ENCODE data around the gene STRN. TPM values are rescaled to one million over a fixed set of nuclear protein-coding genes. Genes with fewer than 3 reads are reported as not detected.
A peak's percentile ranks its signal among the peaks of the same experiment; 100 is the strongest.

STRN gene
- total and polyA plus RNA-seq, 9 of the 15 experiments (the other 6 are each of a cell fraction or from before 2014, with no cell fraction given) = 1.3 to 31.2 (median 20.0) TPM

- TF ChIP-seq ZNF282 (CRISPR knock-in tag; IDR thresholded peaks at IDR 0.05) = no peak
These were observed 1.0 kb upstream of the STRN start (continued) for GRCh38 chr2:36967236-36967876.

DNA sequence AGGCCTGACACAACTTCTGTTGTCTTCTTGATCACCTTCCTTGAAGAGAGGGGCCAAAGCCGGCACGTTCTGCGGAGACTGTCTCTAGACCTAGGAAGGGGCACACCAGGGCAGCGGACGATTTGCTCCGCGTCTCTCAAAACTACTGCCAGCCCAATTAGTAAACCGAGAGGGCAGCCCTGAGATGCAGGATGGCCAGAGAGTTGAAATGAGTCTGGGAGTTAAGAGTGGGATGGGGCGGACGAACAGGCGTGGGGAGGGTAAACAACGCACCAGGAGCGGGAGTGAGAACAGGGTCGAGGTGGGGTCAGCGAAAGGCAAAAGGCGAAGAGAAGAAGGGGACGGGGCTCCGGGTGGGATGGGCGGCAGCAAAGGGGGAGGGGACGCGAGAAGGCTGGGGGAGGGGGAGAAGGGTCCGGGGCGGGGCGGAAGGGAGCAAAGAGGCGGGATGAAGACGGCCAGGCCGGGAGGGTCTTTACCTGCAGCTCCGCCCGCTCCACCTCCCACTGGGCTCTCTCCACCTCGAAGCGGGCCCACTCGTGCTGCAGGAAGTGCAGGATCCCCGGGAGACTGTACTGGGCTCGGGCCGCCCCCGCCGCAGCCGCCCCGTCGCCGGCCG lies 476 bp downstream of the STRN start:
- Histone ChIP-seq H3K4me3 (peak overlapping the region; percentile 96), H3K9me1 (ENCODE audit: control insufficient read depth, insufficient read depth, low read length) (no peaks in the 10 kb centered on the region), H3K9me3 (replicated peaks; ENCODE audit: control insufficient read depth, insufficient read depth, low read depth, low read length) (no peaks in the 10 kb centered on the region), H3K27me3 (ENCODE audit: control insufficient read depth in 2 of 2, insufficient read depth in 2 of 2, low read length in 2 of 2) (no peaks in the 10 kb centered on the region), H3K4me1 (replicated peaks in 1 of 2; ENCODE audit: control insufficient read depth in 2 of 2, insufficient read depth in 2 of 2, low read length in 2 of 2) (peaks cover 6 to 22% of the 10 kb centered on the region in 2 experiments), H3K9ac (ENCODE audit: insufficient read depth in 1 of 2, low read depth in 2 of 2, low read length in 2 of 2) (peak overlapping the region; percentile 83 to 93), H2AFZ (ENCODE audit: low read depth, low read length) (peak overlapping the region; percentile 82), H3K36me3 (ENCODE audit: control insufficient read depth, insufficient read depth, low read length) (peaks cover 7% of the 10 kb centered on the region), H3K4me2 (ENCODE audit: insufficient read depth, low read length) (peak overlapping the region; percentile 94), H4K20me1 (replicated peaks; ENCODE audit: control insufficient read depth, insufficient read depth, low read length) (no peaks in the 10 kb centered on the region), H3K27ac (ENCODE audit: extremely low read depth, low read depth, low read length) (peak overlapping the region; percentile 86), H3K79me2 (ENCODE audit: control insufficient read depth, insufficient read depth, low read length) (peaks cover 58% of the 10 kb centered on the region)
- BruUV-seq (replicated peaks) = no TSS peak
- ATAC-seq (peak; percentile 50), DNase-seq (ENCODE audit: extremely low read depth in 1 of 4, low spot score in 3 of 4) (peak; percentile 61 to 87 (median 76)), FAIRE-seq (no peak)
- in situ Hi-C loops (cut with MboI) (no loop called here), intact Hi-C loops (cut with micrococcal nuclease) (no loop called here)
- CTCF ChIA-PET (ENCODE audit: low intra/inter-chr PET ratio) = no interaction called here
- POLR2A ChIA-PET = interaction anchor here (0.8 to 1.7 kb wide), 5 partner anchors 11 to 231 kb away, joined by 3 to 6 read pairs (median 3); partner anchors contain the start of gene CEBPZOS
- WGBS (ENCODE audit: insufficient coverage, low coverage, missing lambda C conversion rate) = 0% methylated on average over 17 of the region's 42 CpGs
- no peak for TF ChIP-seq RBM22 (IDR thresholded peaks at IDR 0.05; ENCODE audit: low read depth, low read length, poor library complexity, severe bottlenecking)
- TF ChIP-seq SIN3A (IDR thresholded peaks at IDR 0.05; ENCODE audit: borderline replicate concordance in 2 of 2, control insufficient read depth in 1 of 2, low read depth in 2 of 2, low read length in 2 of 2) = 0 out of 4 replicates have a peak, but pooled peaks of 1 of the 2 experiments have one; percentile 64
- TF ChIP-seq SIN3B (IDR thresholded peaks at IDR 0.05; ENCODE audit: low read depth) = no peak
- TF ChIP-seq KDM1A (IDR thresholded peaks at IDR 0.05) = peak in 1 of 2 experiments; percentile 76; a peak in 1 of 4 replicates
- 0 out of 2 replicates have a peak, but pooled peaks have one; percentile 29 for TF ChIP-seq KAT8 (IDR thresholded peaks at IDR 0.05; ENCODE audit: low read depth)
- 0 out of 4 replicates have a peak, but pooled peaks of 1 of the 2 experiments have one; percentile 11 for TF ChIP-seq MNT (conservative IDR thresholded peaks at IDR 0.05)
- TF ChIP-seq, protein P1, sequence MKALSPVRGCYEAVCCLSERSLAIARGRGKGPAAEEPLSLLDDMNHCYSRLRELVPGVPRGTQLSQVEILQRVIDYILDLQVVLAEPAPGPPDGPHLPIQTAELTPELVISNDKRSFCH (CRISPR knock-in tag; IDR thresholded peaks at IDR 0.05) = no peak
- TF ChIP-seq, protein P1 (tag; IDR thresholded peaks at IDR 0.05) = 0 out of 2 replicates have a peak, but pooled peaks have one; percentile 24
- TF ChIP-seq CREB1 (IDR thresholded peaks at IDR 0.05) = peak; percentile 39; the same call in 1 of the 2 replicates
- TF ChIP-seq CREB1 (CRISPR knock-in tag; IDR thresholded peaks at IDR 0.05) = no peak
- no peak for TF ChIP-seq ZZZ3 (IDR thresholded peaks at IDR 0.05)
- peak; percentile 43 for TF ChIP-seq BHLHE40 (IDR thresholded peaks at IDR 0.05; ENCODE audit: low read length)
- peak; percentile 45; the same call in 1 of the 2 replicates for TF ChIP-seq ZBTB7A (IDR thresholded peaks at IDR 0.05; ENCODE audit: borderline replicate concordance, control insufficient read depth, low read depth, low read length)
- peak; percentile 49 to 54; a peak in 3 of 4 replicates for TF ChIP-seq FOXK2 (conservative IDR thresholded peaks at IDR 0.05 in 1 of 2, IDR thresholded peaks at IDR 0.05 in 1 of 2; ENCODE audit: low read depth in 2 of 2)
- TF ChIP-seq ARNT (IDR thresholded peaks at IDR 0.05) = 0 out of 4 replicates have a peak, but pooled peaks of 1 of the 2 experiments have one; percentile 12

Measured in K562 (cell line).